Choroid plexus epithelial cell (primary cell): Measurements from ENCODE around the gene RPL35.
A peak's percentile ranks its signal among the peaks of the same experiment; 100 is the strongest.

Experiments
- DNase-seq: peaks from one replicate; pipeline ENCODE4 v3.0.0-alpha.2; 2010; ENCODE audit warnings: low read depth
- H3K4me3 ChIP-seq: 2 replicates; pipeline ENCODE4 v1.5.1; 2011; ENCODE audit warnings: low read depth, mild to moderate bottlenecking, control low read depth, low read length, moderate library complexity
- CTCF ChIP-seq: conservative IDR thresholded peaks from 2 replicates; pipeline ENCODE4 v1.5.1; 2011; ENCODE audit warnings: low read depth, mild to moderate bottlenecking, control low read depth, inconsistent platforms, low read length, moderate library complexity

The RPL35 gene

DNA sequence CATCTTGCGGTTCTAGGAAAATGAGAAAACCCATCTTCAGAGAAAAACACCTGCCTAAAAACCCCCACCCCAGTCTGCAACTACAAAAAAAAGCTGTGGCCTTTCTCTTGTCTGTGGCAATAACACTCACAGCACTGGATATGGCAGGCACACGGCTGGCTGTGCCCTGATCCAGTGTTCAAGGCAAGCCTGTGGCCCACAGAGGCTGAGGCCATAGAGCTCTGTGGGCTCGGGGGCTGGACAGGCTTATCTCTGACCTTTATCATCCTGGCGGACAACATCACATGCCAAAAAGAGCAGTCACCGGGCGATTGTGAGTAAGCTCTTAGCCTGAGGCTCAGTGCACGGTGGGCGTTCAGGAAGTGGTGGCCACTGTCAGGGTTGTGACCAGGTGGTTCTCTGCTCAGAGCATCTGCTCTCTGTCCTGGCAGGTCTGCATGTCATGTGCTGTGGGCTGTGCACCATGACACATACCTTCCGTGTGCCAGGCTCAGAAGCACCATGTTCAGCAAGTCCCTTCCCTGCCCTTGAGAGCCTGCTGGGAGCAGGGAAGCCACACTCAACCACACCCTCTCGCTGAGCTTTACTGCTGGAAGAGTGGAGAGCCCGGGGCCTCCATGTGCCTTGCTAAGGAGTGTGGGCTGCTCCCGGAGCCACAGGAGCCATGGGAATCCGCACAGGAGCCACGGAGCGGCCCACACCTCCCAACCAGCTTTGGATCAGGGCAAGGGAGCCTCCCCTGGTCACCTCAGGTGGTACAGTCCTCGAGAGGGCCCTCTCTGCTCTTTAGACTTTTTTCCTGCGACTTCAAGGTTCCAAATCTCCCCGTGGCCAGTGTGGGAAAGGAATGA is 43.1 kb downstream of the RPL35 start:
- no peak for DNase-seq
- no peak overlapping the region for H3K4me3 ChIP-seq
- TF ChIP-seq CTCF: no peak

DNA sequence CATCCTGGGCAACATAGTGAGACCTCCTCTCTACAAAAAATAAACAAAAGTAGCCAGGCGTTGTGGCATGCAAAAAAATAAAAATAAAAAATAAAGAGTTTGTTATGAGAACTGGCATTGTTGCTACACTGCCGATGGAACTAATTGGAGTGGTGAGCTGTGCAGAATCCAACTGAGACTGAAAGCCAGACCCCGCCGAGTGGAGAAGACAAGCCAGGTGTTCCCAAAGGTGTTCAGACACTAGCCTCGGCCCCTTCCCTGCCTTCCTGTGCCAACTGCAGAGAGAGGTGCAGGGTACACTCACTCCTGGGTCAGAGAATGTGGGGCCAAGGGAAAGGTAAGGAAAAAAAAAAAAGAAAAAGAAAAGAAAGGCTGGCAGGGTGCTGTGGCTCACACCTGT is 46.2 kb downstream of the RPL35 start:
- no peak overlapping the region for H3K4me3 ChIP-seq
- DNase-seq: no peak
- TF ChIP-seq CTCF: no peak

- no peak for TF ChIP-seq CTCF
- no peak for DNase-seq
These were observed 47.6 kb downstream of the RPL35 start for GRCh38 chr9:124814164-124814535.

GRCh38 chr9:124813501-124814163 is 48.1 kb downstream of the RPL35 start:
- peak; percentile 40 for DNase-seq
- no peak overlapping the region for H3K4me3 ChIP-seq
- no peak for TF ChIP-seq CTCF

More at GRCh38 chr9:124814164-124814535, 47.6 kb downstream of the RPL35 start:
- no peak overlapping the region for H3K4me3 ChIP-seq

- H3K4me3 ChIP-seq: no peak overlapping the region
- DNase-seq: no peak
- no peak for TF ChIP-seq CTCF
These were observed 48.7 kb downstream of the RPL35 start for GRCh38 chr9:124813041-124813440.

- no peak overlapping the region for H3K4me3 ChIP-seq
- DNase-seq: peak; percentile 100
- TF ChIP-seq CTCF: no peak
These were observed 49.3 kb downstream of the RPL35 start for GRCh38 chr9:124812441-124812876.
